Measurements from ENCODE around the gene MACROH2A2. TPM values are rescaled to one million over a fixed set of nuclear protein-coding genes. Genes with fewer than 3 reads are reported as not detected.

The MACROH2A2 gene
- total RNA-seq, 1 experiment from 2014 or later, result 3.0 TPM

GRCh38 chr10:70034232-70034631, 18.4 kb upstream of the MACROH2A2 start:
- Histone ChIP-seq H3K36me3 (ENCODE audit: control insufficient read depth, insufficient read depth, low read length) (no peaks in the 10 kb centered on the region), H3K4me1 (ENCODE audit: control insufficient read depth, insufficient read depth, low read length) (no peaks in the 10 kb centered on the region), H3K27me3 (ENCODE audit: control insufficient read depth, insufficient read depth, low read length) (peaks cover 21% of the 10 kb centered on the region), H3K9me3 (ENCODE audit: control insufficient read depth, insufficient read depth, low read depth, low read length) (peaks cover 12% of the 10 kb centered on the region; the same call in 1 of the 2 replicates), H3K27ac (ENCODE audit: low read length) (no peak overlapping the region), H3K4me3 (ENCODE audit: low read depth in 2 of 2, low read length in 2 of 2) (no peak overlapping the region)
- in situ Hi-C loops (cut with HindIII; ENCODE audit: low pct_unique_long_range_greater_than_20kb, low sequenced_read_pairs) (no loop called here), intact Hi-C loops (cut with micrococcal nuclease; ENCODE audit: unreplicated experiment) (no loop called here)
- DNase-seq (ENCODE audit: low read depth, low spot score), result no peak
- CTCF ChIA-PET, result interaction anchor here (0.7 kb wide), 1 partner anchor 586 kb away, joined by 3 read pairs; no protein-coding TSS in a partner anchor
- ATAC-seq, result no peak
- POLR2A ChIA-PET, result no interaction called here
- BruUV-seq (replicated peaks), result no TSS peak
- TF ChIP-seq TCF7L2 (IDR thresholded peaks at IDR 0.05; ENCODE audit: low read depth, low read length) (no peak), POLR2AphosphoS5 (IDR thresholded peaks at IDR 0.05; ENCODE audit: low read depth, low read length) (no peak), SIN3A (IDR thresholded peaks at IDR 0.05; ENCODE audit: borderline replicate concordance, insufficient read depth, low read depth, low read length) (no peak)
- TF ChIP-seq, protein P1, sequence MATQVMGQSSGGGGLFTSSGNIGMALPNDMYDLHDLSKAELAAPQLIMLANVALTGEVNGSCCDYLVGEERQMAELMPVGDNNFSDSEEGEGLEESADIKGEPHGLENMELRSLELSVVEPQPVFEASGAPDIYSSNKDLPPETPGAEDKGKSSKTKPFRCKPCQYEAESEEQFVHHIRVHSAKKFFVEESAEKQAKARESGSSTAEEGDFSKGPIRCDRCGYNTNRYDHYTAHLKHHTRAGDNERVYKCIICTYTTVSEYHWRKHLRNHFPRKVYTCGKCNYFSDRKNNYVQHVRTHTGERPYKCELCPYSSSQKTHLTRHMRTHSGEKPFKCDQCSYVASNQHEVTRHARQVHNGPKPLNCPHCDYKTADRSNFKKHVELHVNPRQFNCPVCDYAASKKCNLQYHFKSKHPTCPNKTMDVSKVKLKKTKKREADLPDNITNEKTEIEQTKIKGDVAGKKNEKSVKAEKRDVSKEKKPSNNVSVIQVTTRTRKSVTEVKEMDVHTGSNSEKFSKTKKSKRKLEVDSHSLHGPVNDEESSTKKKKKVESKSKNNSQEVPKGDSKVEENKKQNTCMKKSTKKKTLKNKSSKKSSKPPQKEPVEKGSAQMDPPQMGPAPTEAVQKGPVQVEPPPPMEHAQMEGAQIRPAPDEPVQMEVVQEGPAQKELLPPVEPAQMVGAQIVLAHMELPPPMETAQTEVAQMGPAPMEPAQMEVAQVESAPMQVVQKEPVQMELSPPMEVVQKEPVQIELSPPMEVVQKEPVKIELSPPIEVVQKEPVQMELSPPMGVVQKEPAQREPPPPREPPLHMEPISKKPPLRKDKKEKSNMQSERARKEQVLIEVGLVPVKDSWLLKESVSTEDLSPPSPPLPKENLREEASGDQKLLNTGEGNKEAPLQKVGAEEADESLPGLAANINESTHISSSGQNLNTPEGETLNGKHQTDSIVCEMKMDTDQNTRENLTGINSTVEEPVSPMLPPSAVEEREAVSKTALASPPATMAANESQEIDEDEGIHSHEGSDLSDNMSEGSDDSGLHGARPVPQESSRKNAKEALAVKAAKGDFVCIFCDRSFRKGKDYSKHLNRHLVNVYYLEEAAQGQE (IDR thresholded peaks at IDR 0.05; ENCODE audit: insufficient read depth in 1 of 2, low read depth in 2 of 2, low read length in 1 of 2), result no peak
- TF ChIP-seq, protein P2, sequence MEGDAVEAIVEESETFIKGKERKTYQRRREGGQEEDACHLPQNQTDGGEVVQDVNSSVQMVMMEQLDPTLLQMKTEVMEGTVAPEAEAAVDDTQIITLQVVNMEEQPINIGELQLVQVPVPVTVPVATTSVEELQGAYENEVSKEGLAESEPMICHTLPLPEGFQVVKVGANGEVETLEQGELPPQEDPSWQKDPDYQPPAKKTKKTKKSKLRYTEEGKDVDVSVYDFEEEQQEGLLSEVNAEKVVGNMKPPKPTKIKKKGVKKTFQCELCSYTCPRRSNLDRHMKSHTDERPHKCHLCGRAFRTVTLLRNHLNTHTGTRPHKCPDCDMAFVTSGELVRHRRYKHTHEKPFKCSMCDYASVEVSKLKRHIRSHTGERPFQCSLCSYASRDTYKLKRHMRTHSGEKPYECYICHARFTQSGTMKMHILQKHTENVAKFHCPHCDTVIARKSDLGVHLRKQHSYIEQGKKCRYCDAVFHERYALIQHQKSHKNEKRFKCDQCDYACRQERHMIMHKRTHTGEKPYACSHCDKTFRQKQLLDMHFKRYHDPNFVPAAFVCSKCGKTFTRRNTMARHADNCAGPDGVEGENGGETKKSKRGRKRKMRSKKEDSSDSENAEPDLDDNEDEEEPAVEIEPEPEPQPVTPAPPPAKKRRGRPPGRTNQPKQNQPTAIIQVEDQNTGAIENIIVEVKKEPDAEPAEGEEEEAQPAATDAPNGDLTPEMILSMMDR (IDR thresholded peaks at IDR 0.05), result no peak

DNA sequence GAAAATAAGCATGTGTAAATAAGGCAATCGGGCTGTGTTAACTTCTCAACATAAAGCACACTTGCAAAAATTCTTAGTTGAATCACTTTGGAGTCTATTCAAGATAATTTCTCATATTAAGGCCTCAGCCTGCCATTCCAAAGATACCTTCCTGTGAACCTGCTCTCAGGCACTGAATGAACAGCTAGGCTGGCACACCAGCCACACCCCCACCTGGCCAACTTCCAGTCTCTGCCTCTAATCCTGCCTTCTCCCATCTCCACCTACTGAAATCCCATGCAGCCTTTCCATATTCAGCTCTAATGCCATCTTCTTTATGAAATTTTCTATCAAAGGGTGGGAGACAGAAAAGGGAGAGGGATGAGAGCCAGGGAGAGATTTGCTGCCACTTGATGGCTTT, 17.1 kb upstream of the MACROH2A2 start:
- no TSS peak for BruUV-seq (replicated peaks)
- DNase-seq (ENCODE audit: low read depth, low spot score), result no peak
- peaks cover 12% of the 10 kb centered on the region; the same call in 1 of the 2 replicates for H3K9me3 ChIP-seq (ENCODE audit: control insufficient read depth, insufficient read depth, low read depth, low read length)
- H3K4me3 ChIP-seq (ENCODE audit: low read depth in 2 of 2, low read length in 2 of 2), result no peak overlapping the region
- H3K27ac ChIP-seq (ENCODE audit: low read length), result no peak overlapping the region
- no peak for ATAC-seq
- no peaks in the 10 kb centered on the region for H3K36me3 ChIP-seq (ENCODE audit: control insufficient read depth, insufficient read depth, low read length)
- in situ Hi-C loops (cut with HindIII; ENCODE audit: low pct_unique_long_range_greater_than_20kb, low sequenced_read_pairs), result no loop called here
- ChIA-PET CTCF (interaction anchor here (0.6 kb wide), 1 partner anchor 65 kb away, joined by 3 read pairs; no protein-coding TSS in a partner anchor), POLR2A (no interaction called here)
- peaks cover 15% of the 10 kb centered on the region for H3K27me3 ChIP-seq (ENCODE audit: control insufficient read depth, insufficient read depth, low read length)
- TF ChIP-seq, protein P1 (IDR thresholded peaks at IDR 0.05; ENCODE audit: insufficient read depth in 1 of 2, low read depth in 2 of 2, low read length in 1 of 2), result no peak
- TF ChIP-seq, protein P2 (IDR thresholded peaks at IDR 0.05), result no peak
- TF ChIP-seq POLR2AphosphoS5 (IDR thresholded peaks at IDR 0.05; ENCODE audit: low read depth, low read length) (no peak), SIN3A (IDR thresholded peaks at IDR 0.05; ENCODE audit: borderline replicate concordance, insufficient read depth, low read depth, low read length) (no peak), TCF7L2 (IDR thresholded peaks at IDR 0.05; ENCODE audit: low read depth, low read length) (no peak)
- intact Hi-C loops (cut with micrococcal nuclease; ENCODE audit: unreplicated experiment), result no loop called here
- H3K4me1 ChIP-seq (ENCODE audit: control insufficient read depth, insufficient read depth, low read length), result no peaks in the 10 kb centered on the region
